Myocyte (in vitro differentiated cells): ENCODE data around the gene RETN. TPM values are rescaled to one million over a fixed set of nuclear protein-coding genes. Genes with fewer than 3 reads are reported as not detected.
"Not testable (repeated sequence)": the region's sequence is repeated elsewhere in the genome, so short reads cannot be mapped to it uniquely, and the experiment has no call there.

Experiments
- DNase-seq: peaks from one replicate; pipeline ENCODE4 v3.0.0-alpha.2; 2012; ENCODE audit warnings: low read depth
- total RNA-seq: library from RNA; depleted of rRNA; stranded (reverse); fragments of >200 nt; gene quantifications from 2 replicates; pipeline ENCODE4 v1.2.3, GENCODE V29; 2014

Gene RETN
- total RNA-seq, 1 donor from 2014 or later = not detected

- no peak for DNase-seq
Observed at GRCh38 chr19:7637374-7638256, 31.2 kb upstream of the RETN start.

DNA sequence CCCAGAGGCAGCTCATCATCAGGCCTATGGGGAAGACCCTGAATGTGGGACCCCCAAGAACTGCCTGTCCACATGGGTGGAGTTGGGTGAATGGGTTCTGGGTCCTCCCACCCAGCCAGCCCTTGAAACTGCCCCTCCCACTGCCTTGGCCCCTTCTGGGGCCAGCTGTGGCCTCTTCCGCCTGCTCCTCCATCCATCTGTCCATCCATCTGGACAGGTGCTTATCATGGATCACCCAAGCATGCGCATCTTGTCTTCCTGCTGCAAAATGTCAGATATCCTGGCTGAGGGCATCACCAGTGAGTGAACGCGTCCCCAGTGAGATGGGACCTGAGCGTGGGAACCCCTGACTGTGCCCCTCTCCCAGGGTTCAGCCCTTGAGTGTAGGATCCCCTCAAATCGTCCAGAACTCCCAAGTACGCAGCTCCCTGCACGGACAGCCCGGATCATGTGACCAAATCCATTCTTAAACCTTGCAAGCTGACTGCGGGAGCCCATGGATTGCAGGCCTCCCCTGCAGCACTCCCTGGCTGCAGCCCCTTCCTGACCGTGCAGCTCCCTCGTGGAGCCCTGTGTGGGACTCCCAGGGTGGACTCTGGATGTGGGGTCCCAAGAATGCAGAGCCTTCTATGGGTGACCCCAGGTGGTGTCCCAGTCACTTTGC is 29.9 kb upstream of the RETN start:
- no peak for DNase-seq

DNA sequence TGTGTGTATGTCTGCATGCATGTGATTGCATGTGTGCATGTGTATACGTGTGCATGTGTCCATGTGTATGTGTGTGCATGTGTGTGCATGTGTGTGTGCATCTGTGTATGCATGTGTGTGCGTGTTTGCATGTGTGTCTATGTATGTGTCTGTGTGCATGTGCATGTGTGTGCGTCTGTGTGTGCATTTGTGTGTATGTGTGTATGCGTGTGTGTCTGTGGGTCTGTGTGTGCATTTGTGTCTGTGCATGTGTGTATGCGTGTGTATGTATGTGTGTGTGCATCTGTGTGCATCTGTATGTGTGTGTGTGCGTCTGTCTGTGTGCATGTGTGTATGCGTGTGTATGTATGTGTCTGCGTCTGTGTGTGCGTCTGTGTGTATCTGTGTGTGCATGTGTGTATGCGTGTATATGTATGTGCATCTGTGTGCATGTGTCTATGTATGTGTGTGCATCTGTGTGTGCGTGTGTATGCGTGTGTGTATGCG is 28.9 kb upstream of the RETN start:
- DNase-seq = no peak

GRCh38 chr19:7640803-7641202 is 28.0 kb upstream of the RETN start:
- no peak for DNase-seq

GRCh38 chr19:7641290-7642276 is 27.3 kb upstream of the RETN start:
- DNase-seq = no peak

GRCh38 chr19:7642295-7643030 is 26.4 kb upstream of the RETN start:
- DNase-seq = no peak

DNA sequence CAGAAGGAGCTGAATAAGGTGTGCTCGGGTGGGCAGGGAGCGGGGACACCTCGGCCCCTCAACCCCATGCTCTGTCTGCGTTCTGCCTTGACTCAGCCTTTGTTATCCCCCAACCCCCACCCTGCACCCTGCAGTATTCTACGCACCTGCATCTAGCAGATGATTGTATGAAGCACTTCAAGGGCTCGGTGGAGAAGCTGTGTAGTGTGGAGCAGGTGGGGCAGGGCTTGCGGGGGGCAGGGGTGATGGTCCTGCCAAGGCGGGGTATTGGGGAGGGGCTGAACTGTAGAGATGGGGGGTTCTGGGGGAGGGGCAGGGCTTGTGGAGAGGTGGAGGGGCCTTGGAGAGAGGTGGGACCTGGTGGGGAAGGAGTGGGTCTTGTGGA is 25.8 kb upstream of the RETN start:
- no peak for DNase-seq

- DNase-seq = not testable (repeated sequence)
Observed at GRCh38 chr19:7643629-7644549, 25.0 kb upstream of the RETN start.

GRCh38 chr19:7644550-7644877 is 24.3 kb upstream of the RETN start:
- DNase-seq = no peak

- DNase-seq = no peak
Observed at GRCh38 chr19:7645163-7645562, 23.7 kb upstream of the RETN start.

- DNase-seq = no peak
Observed at GRCh38 chr19:7645656-7646425, 23.0 kb upstream of the RETN start.

DNA sequence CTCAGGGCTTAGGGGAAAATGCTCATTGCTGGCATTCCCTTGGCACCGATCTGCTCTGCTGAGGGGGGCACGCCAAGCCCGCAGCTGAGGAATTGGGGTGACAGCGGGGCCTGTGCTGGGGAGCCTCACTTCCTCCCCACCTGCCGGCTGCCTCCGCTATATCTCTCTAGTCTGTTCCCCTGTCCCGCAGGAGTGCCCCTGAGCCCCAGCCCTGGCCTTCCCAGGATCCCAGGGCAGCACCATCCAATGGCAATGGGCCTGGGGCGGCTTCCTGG is 22.5 kb upstream of the RETN start:
- no peak for DNase-seq

- no peak for DNase-seq
Observed at GRCh38 chr19:7647156-7647555, 21.7 kb upstream of the RETN start.

DNA sequence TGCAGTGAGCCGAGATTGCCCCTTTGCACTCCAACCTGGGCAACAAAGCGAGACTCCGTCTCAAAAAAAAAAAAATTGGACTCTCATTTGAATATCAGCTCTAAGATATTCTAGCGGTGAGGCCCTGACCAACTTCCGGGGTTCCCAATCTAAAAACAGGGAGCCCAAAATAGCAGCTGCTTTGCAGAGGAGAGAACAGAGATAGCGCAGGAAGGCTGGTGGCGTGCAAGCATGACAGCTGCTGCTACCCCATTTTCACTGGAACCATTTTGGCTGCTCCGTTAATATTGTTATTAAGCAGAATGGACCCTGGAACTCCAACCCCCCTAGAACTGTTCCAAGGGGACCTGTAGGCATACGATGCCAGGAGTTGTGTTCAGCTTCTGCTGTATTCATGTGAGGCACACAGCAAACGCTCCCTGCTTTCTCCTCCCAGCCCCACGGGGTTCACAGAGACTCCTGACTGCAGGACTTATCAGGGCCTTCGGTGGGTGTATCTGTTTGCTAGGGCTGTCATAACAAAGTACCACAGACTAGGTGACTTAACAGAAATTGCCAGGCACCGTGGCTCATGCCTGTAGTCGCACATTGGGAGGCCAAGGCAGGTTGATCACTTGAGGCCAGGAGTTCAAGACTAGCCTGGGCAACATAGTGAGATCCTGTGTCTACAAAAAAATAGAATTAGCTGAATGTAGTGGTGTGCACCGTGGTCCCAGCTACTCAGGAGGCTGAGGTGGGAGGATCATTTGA is 20.4 kb upstream of the RETN start:
- DNase-seq = no peak

- no peak for DNase-seq
Observed at GRCh38 chr19:7650148-7650547, 18.7 kb upstream of the RETN start.

GRCh38 chr19:7652061-7652641 is 16.7 kb upstream of the RETN start:
- peak; percentile 83 for DNase-seq

GRCh38 chr19:7654401-7654800 is 14.4 kb upstream of the RETN start:
- peak; percentile 40 for DNase-seq

DNA sequence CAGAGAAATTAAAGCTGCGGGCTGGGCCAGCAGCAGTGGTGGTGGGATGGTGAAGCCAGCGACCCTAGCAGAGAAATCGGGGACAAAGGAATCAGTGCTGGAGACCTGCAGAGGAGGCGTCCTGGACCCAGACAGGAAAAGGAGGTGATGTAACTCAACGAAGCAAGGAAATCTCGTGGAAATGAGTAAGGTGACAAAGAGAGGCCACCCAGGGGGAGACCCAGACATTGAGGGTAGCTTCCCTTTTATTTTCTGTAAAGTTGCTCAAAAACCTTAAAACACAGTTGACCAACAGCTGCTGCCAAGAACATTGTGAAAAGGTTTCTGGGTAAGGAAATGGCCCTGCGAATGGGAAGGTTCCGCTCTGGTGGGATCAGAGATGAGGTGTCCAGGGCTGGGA is 13.3 kb upstream of the RETN start:
- no peak for DNase-seq
